Measurements from ENCODE around the gene ADGRL2. TPM values are rescaled to one million over a fixed set of nuclear protein-coding genes. Genes with fewer than 3 reads are reported as not detected.
"Not testable (repeated sequence)": the region's sequence is repeated elsewhere in the genome, so short reads cannot be mapped to it uniquely, and the experiment has no call there.

Gene ADGRL2
- total RNA-seq, 1 donor from 2014 or later: 21.6 TPM

DNA sequence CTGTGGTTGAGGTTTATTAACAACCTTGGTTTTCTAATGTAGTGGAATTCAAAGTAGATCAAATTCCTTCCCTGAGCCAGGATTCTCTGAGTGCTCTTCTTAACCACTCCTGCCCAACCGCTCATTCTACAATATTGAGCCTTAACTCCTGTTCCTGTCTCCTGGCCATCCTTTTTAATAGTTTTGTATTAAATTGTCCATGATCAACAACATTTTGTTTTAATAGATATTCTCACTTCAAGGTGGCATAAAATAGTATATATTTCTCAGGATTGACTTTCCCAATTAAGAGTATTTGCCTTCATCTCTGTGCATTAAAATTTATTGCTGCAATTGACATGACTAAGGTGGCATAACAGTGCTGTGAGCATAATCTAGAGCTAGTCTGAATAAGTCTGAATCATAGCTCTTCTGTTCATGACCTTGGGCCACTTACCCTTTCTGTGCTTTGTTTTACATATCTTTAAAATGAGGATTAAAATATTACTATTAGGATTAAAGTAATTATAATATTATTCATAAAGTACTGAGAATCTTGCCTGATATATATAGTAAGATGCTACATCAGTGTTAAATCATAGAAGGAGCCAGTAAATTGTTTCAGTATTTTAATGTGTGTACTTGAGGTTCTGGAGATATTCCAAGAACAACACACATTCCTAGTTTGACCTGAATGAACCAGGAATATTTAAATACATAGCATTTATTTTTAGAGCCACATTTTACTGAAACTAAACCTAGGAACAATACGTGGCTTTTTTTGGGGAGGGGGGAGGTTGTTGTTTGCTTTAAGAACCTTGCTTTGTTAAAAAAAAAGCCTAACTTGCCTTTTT, 76.4 kb downstream of the ADGRL2 start:
- DNase-seq (ENCODE audit: low read depth): peak; percentile 59
- TF ChIP-seq, protein P1, sequence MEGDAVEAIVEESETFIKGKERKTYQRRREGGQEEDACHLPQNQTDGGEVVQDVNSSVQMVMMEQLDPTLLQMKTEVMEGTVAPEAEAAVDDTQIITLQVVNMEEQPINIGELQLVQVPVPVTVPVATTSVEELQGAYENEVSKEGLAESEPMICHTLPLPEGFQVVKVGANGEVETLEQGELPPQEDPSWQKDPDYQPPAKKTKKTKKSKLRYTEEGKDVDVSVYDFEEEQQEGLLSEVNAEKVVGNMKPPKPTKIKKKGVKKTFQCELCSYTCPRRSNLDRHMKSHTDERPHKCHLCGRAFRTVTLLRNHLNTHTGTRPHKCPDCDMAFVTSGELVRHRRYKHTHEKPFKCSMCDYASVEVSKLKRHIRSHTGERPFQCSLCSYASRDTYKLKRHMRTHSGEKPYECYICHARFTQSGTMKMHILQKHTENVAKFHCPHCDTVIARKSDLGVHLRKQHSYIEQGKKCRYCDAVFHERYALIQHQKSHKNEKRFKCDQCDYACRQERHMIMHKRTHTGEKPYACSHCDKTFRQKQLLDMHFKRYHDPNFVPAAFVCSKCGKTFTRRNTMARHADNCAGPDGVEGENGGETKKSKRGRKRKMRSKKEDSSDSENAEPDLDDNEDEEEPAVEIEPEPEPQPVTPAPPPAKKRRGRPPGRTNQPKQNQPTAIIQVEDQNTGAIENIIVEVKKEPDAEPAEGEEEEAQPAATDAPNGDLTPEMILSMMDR (conservative IDR thresholded peaks at IDR 0.05; ENCODE audit: low read depth, low read length): no peak
- peak overlapping the region; percentile 9 for H3K4me3 ChIP-seq (ENCODE audit: low read depth, low read length)

DNA sequence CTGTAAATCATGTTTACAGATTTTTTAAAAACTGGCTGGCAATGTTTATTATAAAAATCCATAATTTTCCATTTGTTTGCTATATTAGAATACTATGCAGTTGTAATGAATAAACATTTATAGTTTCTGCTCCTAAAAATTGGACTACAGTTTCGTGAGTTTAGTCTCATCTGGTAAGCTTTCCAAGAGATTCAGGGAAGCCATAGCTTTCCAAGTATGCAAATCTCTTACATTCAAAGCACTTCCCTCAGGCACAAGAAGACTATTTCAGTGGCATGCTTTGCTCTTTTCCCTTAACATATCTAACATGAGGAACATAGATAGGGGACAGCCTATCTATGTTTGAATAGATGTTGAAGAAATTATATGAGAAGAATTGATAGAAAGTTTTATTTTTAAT, 77.2 kb downstream of the ADGRL2 start:
- no peak overlapping the region for H3K4me3 ChIP-seq (ENCODE audit: low read depth, low read length)
- DNase-seq (ENCODE audit: low read depth): no peak

DNA sequence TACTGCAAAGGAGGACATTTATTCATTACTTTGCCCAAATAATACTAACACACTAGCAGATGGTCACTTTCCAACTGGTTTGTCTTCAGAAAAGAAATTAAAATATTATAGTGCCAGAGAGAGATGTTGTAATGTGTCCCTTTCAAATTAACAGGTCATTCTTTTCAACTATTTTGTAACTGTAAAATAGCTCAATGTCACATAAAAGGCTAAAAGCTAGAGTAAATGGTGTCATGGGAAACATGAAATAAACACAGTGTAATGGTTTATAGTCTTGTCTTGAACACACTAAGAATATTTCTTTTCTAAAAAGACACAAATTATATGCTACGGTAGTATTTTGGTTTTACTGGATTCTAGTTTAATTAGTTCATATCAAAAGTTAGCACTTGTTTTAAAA, 77.8 kb downstream of the ADGRL2 start:
- TF ChIP-seq, protein P1 (conservative IDR thresholded peaks at IDR 0.05; ENCODE audit: low read depth, low read length): no peak
- no peak overlapping the region for H3K4me3 ChIP-seq (ENCODE audit: low read depth, low read length)
- DNase-seq (ENCODE audit: low read depth): no peak

More for the DNA sequence above, 77.2 kb downstream of the ADGRL2 start:
- TF ChIP-seq, protein P1 (conservative IDR thresholded peaks at IDR 0.05; ENCODE audit: low read depth, low read length): no peak

DNA sequence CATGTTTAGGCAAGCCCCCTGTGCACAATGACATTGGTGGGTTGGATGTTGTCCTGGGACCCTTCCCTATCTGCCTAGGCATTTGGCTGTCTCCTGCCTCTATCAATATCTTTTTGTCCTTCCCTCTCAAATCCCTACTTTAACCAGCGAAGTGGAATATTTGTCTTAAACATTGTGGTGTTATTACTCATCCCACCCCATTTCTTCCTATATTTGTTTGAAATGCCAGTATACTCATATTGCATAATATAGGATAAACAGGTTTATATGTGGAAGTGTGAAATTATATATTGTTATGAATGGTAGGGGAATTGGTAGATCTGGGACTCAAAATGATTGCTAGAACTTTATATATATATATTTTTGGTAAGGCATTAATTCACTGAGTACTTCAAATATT, 80.0 kb downstream of the ADGRL2 start:
- TF ChIP-seq, protein P1 (conservative IDR thresholded peaks at IDR 0.05; ENCODE audit: low read depth, low read length): no peak
- DNase-seq (ENCODE audit: low read depth): no peak
- no peak overlapping the region for H3K4me3 ChIP-seq (ENCODE audit: low read depth, low read length)

DNA sequence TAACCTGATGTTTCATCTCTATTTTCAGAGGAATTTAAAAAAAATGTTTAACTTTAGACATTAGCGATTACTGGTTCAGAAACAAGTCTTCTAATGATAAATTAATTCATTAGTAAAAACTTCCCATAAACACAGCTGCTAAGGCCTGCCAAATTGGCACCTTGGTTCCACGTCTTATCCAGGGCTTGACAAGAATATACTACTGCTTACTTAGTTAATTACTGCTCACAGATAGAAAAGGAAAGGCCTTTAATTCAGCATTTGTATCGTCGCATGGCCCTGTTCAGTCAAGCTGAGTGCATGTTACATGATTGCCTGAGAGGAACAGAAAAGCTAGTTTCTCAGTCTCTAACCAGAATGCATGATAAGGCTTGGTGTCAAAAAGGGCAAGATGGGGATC, 84.6 kb downstream of the ADGRL2 start:
- H3K4me3 ChIP-seq (ENCODE audit: low read depth, low read length): no peak overlapping the region
- TF ChIP-seq, protein P1 (conservative IDR thresholded peaks at IDR 0.05; ENCODE audit: low read depth, low read length): no peak
- no peak for DNase-seq (ENCODE audit: low read depth)

GRCh38 chr1:81886292-81886691, 85.6 kb downstream of the ADGRL2 start:
- not testable (repeated sequence) for DNase-seq (ENCODE audit: low read depth); H3K4me3 ChIP-seq (ENCODE audit: low read depth, low read length)

DNA sequence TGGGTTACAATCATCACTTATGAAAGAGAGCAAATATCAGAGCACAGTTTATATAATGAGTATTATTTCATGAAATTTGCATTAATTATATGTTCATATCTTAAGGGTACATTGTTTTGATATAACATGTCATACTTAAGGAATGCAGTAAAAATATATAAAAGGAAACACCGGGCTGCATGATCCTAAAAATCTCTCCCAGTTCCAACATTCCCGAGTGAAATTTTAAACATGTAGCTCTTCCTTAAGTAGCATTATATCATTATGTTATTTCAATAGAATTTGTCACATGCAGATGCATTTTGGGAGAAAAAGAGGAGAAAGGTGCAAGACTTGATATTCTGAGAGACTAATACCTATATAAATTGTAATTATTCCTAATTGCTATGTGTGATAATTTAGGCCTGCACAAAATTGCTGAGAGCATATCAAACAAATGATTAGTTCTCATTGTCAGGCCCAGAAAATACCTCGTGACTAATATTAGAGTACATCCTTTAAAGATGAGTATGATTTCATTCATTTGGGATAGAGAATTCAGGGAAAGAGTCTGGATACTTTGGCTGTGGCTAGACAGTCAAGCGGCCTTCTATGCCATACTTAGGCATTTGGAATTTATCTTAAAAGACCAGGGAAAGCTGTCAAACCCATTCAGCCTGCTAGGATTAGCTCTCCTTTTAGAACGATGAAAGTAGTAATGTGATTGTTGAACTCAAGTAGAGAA, 86.8 kb downstream of the ADGRL2 start:
- no peak for DNase-seq (ENCODE audit: low read depth)
- no peak overlapping the region for H3K4me3 ChIP-seq (ENCODE audit: low read depth, low read length)
- TF ChIP-seq, protein P1 (conservative IDR thresholded peaks at IDR 0.05; ENCODE audit: low read depth, low read length): no peak

Data from epithelial cell of proximal tubule (primary cell).